NK-92 (cell line): ENCODE measurements around the gene OGA.

Experiments
- DNase-seq: peaks from one replicate; lab custom pipeline; 2025; ENCODE audit not compliant: unreplicated experiment; lab: John Stamatoyannopoulos, UW

The OGA gene

GRCh38 chr10:101837748-101838147 is 19.5 kb upstream of the OGA start:
- no peak for DNase-seq

- DNase-seq = no peak
Measured at GRCh38 chr10:101835362-101835761, 17.1 kb upstream of the OGA start.

GRCh38 chr10:101834341-101834740 is 16.1 kb upstream of the OGA start:
- no peak for DNase-seq

GRCh38 chr10:101833466-101833865 is 15.2 kb upstream of the OGA start:
- no peak for DNase-seq

- DNase-seq = no peak
Measured at GRCh38 chr10:101832325-101832771, 14.1 kb upstream of the OGA start.

GRCh38 chr10:101831169-101831811 is 13.0 kb upstream of the OGA start:
- no peak for DNase-seq

GRCh38 chr10:101830322-101831168 is 12.3 kb upstream of the OGA start:
- DNase-seq = peak; percentile 75

GRCh38 chr10:101829561-101830315 is 11.5 kb upstream of the OGA start:
- no peak for DNase-seq

GRCh38 chr10:101828766-101829551 is 10.7 kb upstream of the OGA start:
- DNase-seq = no peak

- DNase-seq = no peak
Measured at GRCh38 chr10:101827919-101828600, 9.8 kb upstream of the OGA start.

GRCh38 chr10:101826852-101827434 is 8.7 kb upstream of the OGA start:
- DNase-seq = no peak

- no peak for DNase-seq
Measured at GRCh38 chr10:101824736-101825135, 6.5 kb upstream of the OGA start.

- no peak for DNase-seq
Measured at GRCh38 chr10:101818872-101819633, 809 bp upstream of the OGA start.

- DNase-seq = no peak
Measured at GRCh38 chr10:101817337-101818118, 716 bp downstream of the OGA start.

- no peak for DNase-seq
Measured at GRCh38 chr10:101816913-101817336, 1.3 kb downstream of the OGA start.

GRCh38 chr10:101816376-101816775 is 1.9 kb downstream of the OGA start:
- DNase-seq = no peak

GRCh38 chr10:101814466-101815071 is 3.7 kb downstream of the OGA start:
- no peak for DNase-seq

- no peak for DNase-seq
Measured at GRCh38 chr10:101812606-101813005, 5.6 kb downstream of the OGA start.
